GM18520 (cell line): ENCODE measurements around the gene PWP1.
A peak's percentile ranks its signal among the peaks of the same experiment; 100 is the strongest.

Source experiments
- ATAC-seq: cut with Tn5 transposase; IDR thresholded peaks from one replicate; pipeline ENCODE4 v1.9.1; 2021; ENCODE audit not compliant: unreplicated experiment

The PWP1 gene

DNA sequence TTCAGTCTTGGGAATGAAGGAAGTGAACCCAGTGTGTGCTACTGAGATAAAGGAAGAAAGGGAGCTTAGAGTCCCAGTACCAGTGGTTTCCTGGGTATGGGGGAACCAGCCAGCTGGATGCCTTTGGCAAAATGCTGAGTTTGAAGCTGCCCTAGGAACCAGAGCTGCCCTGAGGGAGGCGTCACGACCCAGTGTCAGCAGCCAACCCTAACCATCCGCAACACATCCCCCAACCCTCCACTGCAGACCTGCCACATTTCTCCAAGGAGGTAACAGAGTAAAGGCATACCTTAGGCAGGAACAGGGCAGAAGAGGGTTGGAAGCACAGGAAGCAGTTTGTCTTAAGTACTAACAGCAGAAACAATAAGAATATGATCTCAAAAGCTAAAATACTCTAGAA, 46.8 kb downstream of the PWP1 start:
- no peak for ATAC-seq

DNA sequence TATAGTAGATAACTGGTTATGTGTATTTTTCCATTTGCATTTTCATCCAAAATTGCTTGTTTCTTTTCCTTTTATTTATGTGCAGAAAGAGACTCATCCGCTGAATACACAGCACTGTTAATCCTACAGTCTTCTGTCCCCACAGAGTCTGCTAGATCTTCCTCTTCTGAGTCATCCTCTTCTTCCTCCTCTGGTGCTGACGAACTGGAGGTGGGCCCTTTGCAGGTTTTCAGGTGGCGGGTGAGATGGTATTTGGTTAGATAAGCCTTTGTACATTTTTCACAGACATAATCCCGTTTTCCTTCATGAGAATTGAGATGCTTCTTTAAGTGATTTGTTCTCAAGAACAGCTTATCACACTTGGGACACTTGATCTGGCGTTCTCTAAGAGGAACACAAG, 48.5 kb downstream of the PWP1 start:
- ATAC-seq: no peak

DNA sequence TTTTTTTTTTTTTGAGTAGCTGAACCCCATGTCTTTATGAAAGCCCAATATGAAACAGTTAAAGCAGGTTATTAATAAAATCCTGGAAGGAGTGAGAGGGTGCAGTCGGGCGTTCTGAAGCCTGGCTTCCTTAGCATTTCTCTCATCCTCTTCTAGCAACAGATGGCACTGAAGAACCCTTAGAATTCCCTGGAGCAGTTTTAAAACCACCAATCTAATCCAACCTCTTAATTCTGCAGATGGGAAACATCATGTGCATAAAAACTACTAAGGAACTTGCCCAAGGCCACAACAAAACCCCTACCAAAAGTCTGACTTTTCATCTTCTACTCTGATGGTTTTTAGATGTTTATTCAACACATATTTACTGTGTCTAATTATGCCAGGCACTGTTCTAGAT, 50.2 kb downstream of the PWP1 start:
- ATAC-seq: no peak

GRCh38 chr12:107736914-107737313, 51.3 kb downstream of the PWP1 start:
- ATAC-seq: peak; percentile 90

DNA sequence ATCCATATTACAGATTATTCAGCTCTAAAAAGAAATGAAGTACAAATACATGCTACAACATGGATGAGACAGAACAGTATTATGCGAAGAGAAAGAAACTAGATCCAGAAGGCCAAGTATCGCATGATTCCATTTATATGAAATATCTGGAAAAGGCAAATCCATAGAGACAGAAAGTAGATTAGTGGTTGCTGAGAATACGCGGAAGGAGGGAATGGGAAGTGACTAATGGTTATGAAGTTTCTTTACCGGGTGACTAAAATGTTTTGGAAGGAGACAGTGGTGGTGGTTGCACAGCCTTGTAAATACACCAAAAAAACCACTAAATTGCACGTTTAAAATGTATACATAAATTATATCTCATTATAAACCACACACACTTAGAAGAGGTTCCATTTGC, 62.9 kb downstream of the PWP1 start:
- no peak for ATAC-seq

GRCh38 chr12:107749083-107749482, 63.5 kb downstream of the PWP1 start:
- no peak for ATAC-seq

DNA sequence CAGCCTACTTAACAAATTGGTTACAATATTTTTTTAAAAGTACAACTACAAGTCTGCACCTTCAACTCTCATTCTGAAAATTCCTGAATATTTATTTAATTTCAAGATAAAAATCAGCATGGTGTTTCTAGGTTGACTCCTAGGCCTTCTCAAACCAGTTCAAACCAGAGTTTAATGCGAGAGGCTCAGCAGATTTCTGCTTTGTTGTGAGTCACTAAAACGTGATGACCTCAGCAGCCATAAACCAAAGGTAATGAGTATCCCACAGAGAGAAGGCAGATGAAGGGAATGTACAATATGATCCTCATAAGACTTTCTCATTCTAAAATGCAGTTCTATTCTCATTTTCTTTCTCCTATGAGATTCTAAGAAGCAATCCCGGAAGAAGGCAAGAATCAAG, 73.8 kb downstream of the PWP1 start:
- ATAC-seq: no peak

- ATAC-seq: no peak
These were observed 74.7 kb downstream of the PWP1 start for GRCh38 chr12:107760207-107760808.

GRCh38 chr12:107760809-107761501, 75.4 kb downstream of the PWP1 start, which contains the start of gene PRDM4:
PRDM4 (minus strand) TSS chr12:107761137; CDS start chr12:107760515, 622 bp downstream.
- peak; percentile 96 for ATAC-seq

DNA sequence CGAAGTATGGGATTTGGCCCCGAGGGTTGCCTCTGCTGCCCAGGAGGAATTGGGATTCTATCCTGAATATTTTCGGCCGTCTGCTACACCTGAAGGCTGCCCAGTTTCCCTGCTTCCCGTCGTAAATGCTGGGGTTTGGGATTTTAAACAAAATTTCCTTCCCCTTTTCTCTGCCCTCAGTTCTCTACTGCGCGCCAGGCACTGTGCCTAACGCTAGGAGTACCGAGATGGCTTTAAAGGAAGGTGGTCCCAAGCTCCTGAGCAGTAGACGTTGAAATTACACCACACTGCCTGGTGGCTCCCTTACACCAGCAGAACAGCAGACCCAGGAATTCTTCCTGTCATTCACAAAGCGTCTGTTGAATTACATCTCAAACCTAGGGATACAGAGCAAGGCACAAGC, 75.9 kb downstream of the PWP1 start:
- no peak for ATAC-seq
